T-helper 17 cell (primary cell): ENCODE results near the gene FCRL4. TPM values are rescaled to one million over a fixed set of nuclear protein-coding genes. Genes with fewer than 3 reads are reported as not detected.

Experiments
- ATAC-seq: fragments of 150-1000 bp; cut with Tn5 transposase; 2 replicates; pipeline ENCODE4 v1.10.0; 2021; ENCODE audit warnings: mild to moderate bottlenecking, moderate library complexity
- DNase-seq, 3 donors: peaks; one replicate each; pipeline versions ENCODE4 v3.0.0 to v3.0.0-alpha.2; 2020 to 2021
- H3K9me3 ChIP-seq: one replicate; pipeline ENCODE4 v1.7.0; 2013; ENCODE audit warnings: low read length, mild to moderate bottlenecking; ENCODE audit not compliant: control insufficient read depth, poor library complexity, severe bottlenecking
- H3K27ac Mint-ChIP-seq: one replicate; pipeline ENCODE4 v1.8.0; 2022; ENCODE audit warnings: mild to moderate bottlenecking, moderate library complexity, mixed read lengths
- H3K27me3 Mint-ChIP-seq: one replicate; pipeline ENCODE4 v1.8.0; 2022; ENCODE audit warnings: mixed read lengths
- H3K36me3 Mint-ChIP-seq: one replicate; pipeline ENCODE4 v1.8.0; 2022; ENCODE audit warnings: low read depth, mixed read lengths
- H3K4me1 Mint-ChIP-seq: one replicate; pipeline ENCODE4 v1.8.0; 2022; ENCODE audit warnings: mild to moderate bottlenecking, mixed read lengths
- H3K4me3 Mint-ChIP-seq: one replicate; pipeline ENCODE4 v1.8.0; 2022; ENCODE audit warnings: mild to moderate bottlenecking, moderate library complexity, mixed read lengths
- total RNA-seq, 4 donors: library from RNA in 2 of 4; stranded (reverse) in 2 of 4; gene quantifications; one replicate each; pipeline ENCODE4 v1.2.3 and lab custom pipeline; 2022 to 2026

The FCRL4 gene
- not detected for total RNA-seq
- total RNA-seq (lab: John Stamatoyannopoulos, UW) = 0 reads per million in 2 donors

DNA sequence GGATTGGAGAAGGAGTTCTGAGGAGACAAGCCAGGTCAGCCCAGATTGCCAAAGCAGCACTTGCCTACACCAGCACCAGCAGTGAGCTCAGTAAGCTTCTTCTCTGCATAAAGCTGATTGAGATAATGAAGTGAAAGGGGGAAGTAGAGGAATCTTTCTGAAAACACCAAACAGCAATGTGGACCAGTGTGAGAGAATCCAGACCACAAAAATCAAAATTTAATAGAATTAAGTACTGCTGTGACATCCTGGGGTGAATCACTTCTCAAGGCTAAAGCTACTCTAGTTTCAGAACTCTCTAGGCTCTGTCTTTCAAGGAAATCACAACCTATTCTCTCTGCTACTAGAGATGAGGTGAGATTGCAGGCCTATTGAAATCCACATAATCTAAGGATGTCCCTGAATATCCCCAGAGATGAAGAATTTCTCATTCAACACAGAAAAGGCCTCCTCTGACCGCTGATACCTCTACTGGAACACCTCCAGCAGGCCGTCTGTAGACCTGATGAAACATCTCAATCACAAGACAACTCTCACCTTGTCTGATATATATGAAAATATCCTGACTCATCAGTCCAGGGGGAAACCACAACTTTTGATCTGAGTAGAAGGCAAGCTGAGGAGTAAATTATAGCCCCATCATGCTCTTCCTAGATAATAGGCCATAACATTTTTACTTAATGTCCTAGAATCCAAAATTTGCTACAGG is at the start of gene FCRL4:
FCRL4 (minus strand) TSS at position 127 of the 709 bp plus-strand sequence. CDS start 141 bp downstream, outside the sequence.
- no peak for DNase-seq
- Mint-ChIP-seq H3K36me3 (no peaks in the 10 kb centered on the region), H3K27ac (no peak within 1 kb of the TSS), H3K27me3 (peaks cover 49% of the 10 kb centered on the region), H3K4me3 (no peak within 1 kb of the TSS), H3K4me1 (no peaks in the 10 kb centered on the region)
- ATAC-seq = no peak
- H3K9me3 ChIP-seq = no peaks in the 10 kb centered on the region

DNA sequence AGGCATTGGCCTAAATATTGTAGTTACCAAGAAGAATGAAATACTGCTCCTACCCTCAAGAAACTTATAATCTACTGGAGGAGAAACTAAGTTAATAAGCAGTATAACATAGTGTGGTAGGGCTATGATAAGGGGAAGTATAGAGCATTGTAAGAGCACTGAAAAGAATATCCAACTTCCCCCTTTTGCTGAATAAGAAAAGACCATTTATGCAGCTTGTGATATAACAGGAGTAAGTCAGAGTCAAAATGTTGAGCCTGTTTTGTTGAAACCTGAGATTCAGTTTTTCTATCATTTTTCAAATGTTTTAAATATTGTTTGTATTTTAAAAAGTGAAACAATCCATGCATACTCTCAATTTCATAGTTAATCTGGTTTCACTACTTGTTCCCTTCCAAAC is 48.3 kb upstream of the FCRL4 start:
- DNase-seq = no peak
- no peak for ATAC-seq
- no peaks in the 10 kb centered on the region for H3K36me3 Mint-ChIP-seq
- H3K27ac Mint-ChIP-seq = no peak overlapping the region
- H3K4me1 Mint-ChIP-seq = no peaks in the 10 kb centered on the region
- no peak overlapping the region for H3K4me3 Mint-ChIP-seq
- H3K9me3 ChIP-seq = no peaks in the 10 kb centered on the region
- peaks cover 15% of the 10 kb centered on the region for H3K27me3 Mint-ChIP-seq

GRCh38 chr1:157641177-157641576 is 43.3 kb upstream of the FCRL4 start:
- Mint-ChIP-seq H3K4me1 (no peaks in the 10 kb centered on the region), H3K27me3 (peaks cover 21% of the 10 kb centered on the region), H3K27ac (no peak overlapping the region), H3K4me3 (no peak overlapping the region), H3K36me3 (no peaks in the 10 kb centered on the region)
- DNase-seq (no peak), ATAC-seq (no peak)
- H3K9me3 ChIP-seq = no peaks in the 10 kb centered on the region

DNA sequence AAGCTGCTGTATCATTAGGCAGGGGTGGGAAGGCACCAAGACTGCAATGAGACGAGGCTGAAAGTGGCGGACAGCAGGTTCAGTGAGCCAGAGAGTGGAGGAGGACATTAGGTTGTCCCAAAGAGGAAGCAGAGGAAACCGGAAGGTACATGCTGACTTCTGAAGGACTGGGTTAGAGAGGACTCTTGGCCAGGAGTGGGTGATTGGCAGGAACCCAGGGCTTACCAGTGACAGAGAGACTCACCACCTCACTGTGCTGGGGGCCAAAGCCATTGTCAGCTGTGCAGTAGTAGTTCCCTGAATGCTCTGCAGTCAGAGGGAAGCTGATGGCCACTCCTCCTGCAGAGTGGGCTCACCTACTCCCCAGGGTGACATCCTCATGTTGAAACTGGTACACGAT is 41.9 kb upstream of the FCRL4 start:
- no peak for ATAC-seq
- H3K36me3 Mint-ChIP-seq = no peaks in the 10 kb centered on the region
- no peak overlapping the region for H3K27ac Mint-ChIP-seq
- no peaks in the 10 kb centered on the region for H3K9me3 ChIP-seq
- no peaks in the 10 kb centered on the region for H3K4me1 Mint-ChIP-seq
- no peak overlapping the region for H3K4me3 Mint-ChIP-seq
- peaks cover 19% of the 10 kb centered on the region for H3K27me3 Mint-ChIP-seq
- no peak for DNase-seq

DNA sequence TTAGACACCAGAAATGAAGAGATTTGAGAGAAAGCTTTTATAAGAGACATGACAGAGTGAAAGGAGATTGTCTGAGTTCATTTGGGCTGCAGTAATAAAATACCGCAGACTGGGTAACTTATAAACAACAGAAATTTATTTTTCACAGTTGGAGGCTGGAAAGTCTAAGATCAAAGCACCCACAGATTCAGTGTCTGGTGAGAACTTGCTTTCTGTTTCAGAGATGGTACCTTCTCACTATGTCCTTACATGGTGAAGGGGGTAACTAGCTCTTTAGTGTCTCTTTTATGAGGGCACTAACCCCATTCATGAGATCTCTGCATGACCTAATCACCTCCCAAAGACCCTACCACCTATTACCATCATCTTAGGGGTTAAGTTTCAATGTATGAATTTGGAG is 30.9 kb upstream of the FCRL4 start:
- ATAC-seq (no peak), DNase-seq (no peak)

DNA sequence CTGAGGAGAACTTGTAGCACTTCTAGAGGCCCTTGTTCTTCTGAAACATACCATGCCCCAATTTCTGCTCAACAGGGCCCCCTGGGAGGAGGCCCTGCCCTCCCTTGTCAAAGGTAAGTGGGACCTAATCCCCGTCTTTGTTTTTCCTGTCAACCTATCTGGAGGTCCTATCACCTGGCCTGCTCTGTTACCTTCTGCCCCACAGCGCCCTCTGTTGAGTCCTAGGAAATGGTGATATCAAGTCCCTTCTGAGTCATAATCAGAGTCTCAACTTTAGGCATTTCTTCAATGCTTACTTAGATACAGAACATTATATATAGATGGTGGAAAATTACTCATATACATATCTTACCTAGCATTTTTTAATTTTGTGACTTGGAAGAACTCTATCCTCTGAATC is 28.2 kb upstream of the FCRL4 start:
- H3K4me1 Mint-ChIP-seq = no peaks in the 10 kb centered on the region
- ATAC-seq (no peak), DNase-seq (no peak)
- H3K27ac Mint-ChIP-seq = no peak overlapping the region
- peaks cover 49% of the 10 kb centered on the region for H3K27me3 Mint-ChIP-seq
- H3K36me3 Mint-ChIP-seq = peaks cover 3% of the 10 kb centered on the region
- H3K9me3 ChIP-seq = no peaks in the 10 kb centered on the region
- no peak overlapping the region for H3K4me3 Mint-ChIP-seq

More for the DNA sequence above, 30.9 kb upstream of the FCRL4 start:
- H3K36me3 Mint-ChIP-seq = peaks cover 3% of the 10 kb centered on the region
- H3K27me3 Mint-ChIP-seq = peaks cover 41% of the 10 kb centered on the region
- no peak overlapping the region for H3K27ac Mint-ChIP-seq
- no peak overlapping the region for H3K4me3 Mint-ChIP-seq
- no peaks in the 10 kb centered on the region for H3K4me1 Mint-ChIP-seq
- H3K9me3 ChIP-seq = no peaks in the 10 kb centered on the region

GRCh38 chr1:157624471-157624870 is 26.6 kb upstream of the FCRL4 start:
- Mint-ChIP-seq H3K27me3 (peaks cover 37% of the 10 kb centered on the region), H3K27ac (no peak overlapping the region), H3K4me3 (no peak overlapping the region), H3K4me1 (no peaks in the 10 kb centered on the region), H3K36me3 (peaks cover 3% of the 10 kb centered on the region)
- H3K9me3 ChIP-seq = no peaks in the 10 kb centered on the region
- no peak for DNase-seq
- no peak for ATAC-seq

GRCh38 chr1:157622471-157622870 is 24.6 kb upstream of the FCRL4 start:
- no peak overlapping the region for H3K27ac Mint-ChIP-seq
- no peaks in the 10 kb centered on the region for H3K9me3 ChIP-seq
- peaks cover 3% of the 10 kb centered on the region for H3K36me3 Mint-ChIP-seq

GRCh38 chr1:157618190-157618589 is 20.3 kb upstream of the FCRL4 start:
- ATAC-seq (no peak), DNase-seq (no peak)
- H3K9me3 ChIP-seq = no peaks in the 10 kb centered on the region
- Mint-ChIP-seq H3K27ac (no peak overlapping the region), H3K4me3 (no peak overlapping the region), H3K36me3 (no peaks in the 10 kb centered on the region), H3K4me1 (no peaks in the 10 kb centered on the region), H3K27me3 (peaks cover 23% of the 10 kb centered on the region)

More at GRCh38 chr1:157622471-157622870, 24.6 kb upstream of the FCRL4 start:
- H3K27me3 Mint-ChIP-seq = peaks cover 48% of the 10 kb centered on the region
- H3K4me1 Mint-ChIP-seq = no peaks in the 10 kb centered on the region
- no peak overlapping the region for H3K4me3 Mint-ChIP-seq
- DNase-seq = no peak
- no peak for ATAC-seq

DNA sequence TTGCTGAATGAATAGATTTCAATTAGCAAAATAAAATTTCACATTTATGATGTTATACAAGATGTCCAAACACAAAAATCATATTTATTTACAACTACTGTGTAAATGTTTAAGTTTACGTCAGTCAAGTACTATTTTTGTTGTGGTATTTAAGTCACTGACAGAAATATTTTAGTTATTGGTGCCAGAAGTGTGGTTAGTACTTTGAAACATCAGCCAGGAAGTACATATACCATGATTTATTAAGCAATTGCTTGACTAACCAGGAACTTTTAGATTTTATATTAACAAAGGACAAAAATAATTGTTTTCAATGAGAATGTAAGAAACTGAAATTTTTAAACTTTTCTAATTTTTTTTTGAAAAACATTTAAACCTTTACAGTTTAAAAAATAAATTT is 2.4 kb upstream of the FCRL4 start:
- Mint-ChIP-seq H3K36me3 (no peaks in the 10 kb centered on the region), H3K27ac (no peak overlapping the region), H3K4me1 (no peaks in the 10 kb centered on the region), H3K4me3 (no peak overlapping the region), H3K27me3 (peaks cover 59% of the 10 kb centered on the region)
- no peak for DNase-seq
- no peaks in the 10 kb centered on the region for H3K9me3 ChIP-seq
- ATAC-seq = no peak

DNA sequence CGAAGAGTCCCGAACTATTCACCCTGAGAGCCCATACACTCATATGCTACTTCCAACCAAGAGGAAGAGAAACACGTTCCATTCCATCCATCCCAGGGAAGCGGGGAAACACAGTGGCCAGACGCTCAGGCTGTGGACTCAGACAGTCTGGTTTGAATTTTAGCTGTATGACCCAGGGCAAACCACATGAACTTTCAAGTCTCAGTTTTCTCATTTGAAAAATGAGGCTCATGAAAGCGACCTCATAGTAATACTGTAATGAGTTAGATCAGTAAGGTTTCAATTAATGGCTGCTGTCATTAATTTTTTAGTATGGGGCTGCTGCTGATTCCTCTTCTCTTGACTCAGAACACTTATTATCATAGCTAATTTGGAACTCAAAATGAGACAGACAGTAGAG is 1.5 kb downstream of the FCRL4 start:
- Mint-ChIP-seq H3K27ac (no peak overlapping the region), H3K36me3 (no peaks in the 10 kb centered on the region), H3K27me3 (peaks cover 39% of the 10 kb centered on the region), H3K4me3 (no peak overlapping the region), H3K4me1 (no peaks in the 10 kb centered on the region)
- DNase-seq (no peak), ATAC-seq (no peak)
- no peaks in the 10 kb centered on the region for H3K9me3 ChIP-seq

- Mint-ChIP-seq H3K27ac (no peak overlapping the region), H3K4me1 (no peaks in the 10 kb centered on the region), H3K4me3 (no peak overlapping the region), H3K27me3 (peaks cover 32% of the 10 kb centered on the region), H3K36me3 (no peaks in the 10 kb centered on the region)
- no peaks in the 10 kb centered on the region for H3K9me3 ChIP-seq
- no peak for ATAC-seq
- DNase-seq = no peak
Observed at GRCh38 chr1:157595356-157595755, 2.5 kb downstream of the FCRL4 start.

- H3K9me3 ChIP-seq = peaks cover 2% of the 10 kb centered on the region
- Mint-ChIP-seq H3K27ac (no peak overlapping the region), H3K27me3 (peaks cover 49% of the 10 kb centered on the region), H3K36me3 (no peaks in the 10 kb centered on the region), H3K4me3 (no peak overlapping the region), H3K4me1 (no peaks in the 10 kb centered on the region)
- DNase-seq (no peak), ATAC-seq (no peak)
Observed at GRCh38 chr1:157585984-157586383, 11.9 kb downstream of the FCRL4 start.

DNA sequence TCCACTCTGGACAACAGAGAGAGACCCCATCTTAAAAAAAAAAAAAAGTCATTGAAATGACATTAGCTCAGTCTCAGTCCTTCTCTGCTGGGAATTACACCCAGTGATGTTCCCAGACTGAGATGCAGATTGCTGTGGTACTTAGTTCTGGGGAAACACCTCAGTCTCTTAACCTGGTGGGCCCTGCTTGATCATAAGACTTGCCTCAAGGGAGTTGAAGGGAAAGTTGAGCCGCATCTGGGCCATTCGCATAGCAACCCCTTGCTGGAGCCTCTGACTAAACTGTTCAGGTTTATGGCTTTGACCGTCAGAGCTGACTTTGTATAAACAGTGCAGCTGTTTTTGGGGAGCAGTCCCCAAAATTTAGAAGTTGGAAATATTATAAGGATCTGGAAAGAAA is 13.4 kb downstream of the FCRL4 start:
- H3K9me3 ChIP-seq = peaks cover 2% of the 10 kb centered on the region
- Mint-ChIP-seq H3K27ac (no peak overlapping the region), H3K27me3 (peaks cover 55% of the 10 kb centered on the region), H3K4me1 (peaks cover 2% of the 10 kb centered on the region), H3K36me3 (no peaks in the 10 kb centered on the region), H3K4me3 (no peak overlapping the region)
- DNase-seq (no peak), ATAC-seq (no peak)
